Activated naive CD4-positive, alpha-beta T cell treated with anti-CD3 and anti-CD28 coated beads for 36 hours (primary cell): ENCODE data around the gene UBQLN4. TPM values are rescaled to one million over a fixed set of nuclear protein-coding genes. Genes with fewer than 3 reads are reported as not detected.
"Not testable (repeated sequence)": the region's sequence is repeated elsewhere in the genome, so short reads cannot be mapped to it uniquely, and the experiment has no call there.

Experiments
- CTCF ChIA-PET: fragments of 350-600 bp; sonication (Branson Sonifier 250); formaldehyde crosslinking; loops from one replicate; lab custom pipeline; 2021; ENCODE audit warnings: antibody characterized with exemption; lab: Charles Lee
- DNase-seq: peaks from one replicate; pipeline ENCODE4 v3.0.0-alpha.2; 2020
- H3K27ac Mint-ChIP-seq: one replicate; pipeline ENCODE4 v1.8.0; 2021; ENCODE audit warnings: mild to moderate bottlenecking, mixed read lengths
- H3K27me3 Mint-ChIP-seq: one replicate; pipeline ENCODE4 v1.8.0; 2021; ENCODE audit warnings: low read depth, mixed read lengths
- H3K36me3 Mint-ChIP-seq: one replicate; pipeline ENCODE4 v1.8.0; 2021; ENCODE audit warnings: low read depth, mixed read lengths
- H3K4me1 Mint-ChIP-seq: one replicate; pipeline ENCODE4 v1.8.0; 2021; ENCODE audit warnings: low read depth, mixed read lengths
- H3K4me3 Mint-ChIP-seq: one replicate; pipeline ENCODE4 v1.8.0; 2021; ENCODE audit warnings: mild to moderate bottlenecking, moderate library complexity, mixed read lengths
- H3K9me3 Mint-ChIP-seq: one replicate; pipeline ENCODE4 v1.8.0; 2021; ENCODE audit warnings: mixed read lengths
- intact Hi-C: fragments of 100-400 bp; cut with micrococcal nuclease; formaldehyde crosslinking; loops from one replicate; pipeline ENCODE4 v1.15.1; 2023
- total RNA-seq, 2 experiments: library from RNA; stranded (reverse); gene quantifications; one replicate each; pipeline ENCODE4 v1.2.3, GENCODE V29; 2021

Gene UBQLN4
- total RNA-seq, 2 experiments from 2014 or later: 27.1 to 27.4 TPM

- Mint-ChIP-seq H3K27ac (peak within 1 kb of the TSS; percentile 93), H3K36me3 (peaks cover 8% of the 10 kb centered on the region), H3K4me1 (peaks cover 24% of the 10 kb centered on the region), H3K4me3 (peak within 1 kb of the TSS; percentile 92), H3K27me3 (no peaks in the 10 kb centered on the region), H3K9me3 (no peaks in the 10 kb centered on the region)
- intact Hi-C loops: loop anchor here (1.0 to 10.0 kb wide), 14 partner anchors 12 to 746 kb away; partner anchors contain the start of genes CCT3, FDPS, KHDC4 and MEX3A
- CTCF ChIA-PET: interaction anchor here (0.7 kb wide), 1 partner anchor 117 kb away, joined by 3 read pairs; no protein-coding TSS in a partner anchor
- DNase-seq: peak; percentile 98
These were observed 1.1 kb upstream of the UBQLN4 start, which contains the start of gene LAMTOR2 for GRCh38 chr1:156054500-156055280. Gene LAMTOR2, plus strand, starts transcription at chr1:156054782. Its CDS starts 108 bp downstream, at chr1:156054890.

- intact Hi-C loops: loop anchor here (10.0 kb wide), 1 partner anchor 418 kb away; no protein-coding TSS in a partner anchor
- Mint-ChIP-seq H3K27me3 (no peaks in the 10 kb centered on the region), H3K4me1 (peaks cover 24% of the 10 kb centered on the region), H3K9me3 (no peaks in the 10 kb centered on the region), H3K36me3 (peaks cover 10% of the 10 kb centered on the region), H3K4me3 (peak overlapping the region; percentile 89), H3K27ac (peak overlapping the region; percentile 69)
- CTCF ChIA-PET: interaction anchor here (0.5 to 1.3 kb wide), 6 partner anchors 14 to 520 kb away, joined by 3 to 5 read pairs (median 3); partner anchors contain the start of gene SYT11
- peak; percentile 76 for DNase-seq
These were observed 483 bp downstream of the UBQLN4 start for GRCh38 chr1:156052862-156053767.

DNA sequence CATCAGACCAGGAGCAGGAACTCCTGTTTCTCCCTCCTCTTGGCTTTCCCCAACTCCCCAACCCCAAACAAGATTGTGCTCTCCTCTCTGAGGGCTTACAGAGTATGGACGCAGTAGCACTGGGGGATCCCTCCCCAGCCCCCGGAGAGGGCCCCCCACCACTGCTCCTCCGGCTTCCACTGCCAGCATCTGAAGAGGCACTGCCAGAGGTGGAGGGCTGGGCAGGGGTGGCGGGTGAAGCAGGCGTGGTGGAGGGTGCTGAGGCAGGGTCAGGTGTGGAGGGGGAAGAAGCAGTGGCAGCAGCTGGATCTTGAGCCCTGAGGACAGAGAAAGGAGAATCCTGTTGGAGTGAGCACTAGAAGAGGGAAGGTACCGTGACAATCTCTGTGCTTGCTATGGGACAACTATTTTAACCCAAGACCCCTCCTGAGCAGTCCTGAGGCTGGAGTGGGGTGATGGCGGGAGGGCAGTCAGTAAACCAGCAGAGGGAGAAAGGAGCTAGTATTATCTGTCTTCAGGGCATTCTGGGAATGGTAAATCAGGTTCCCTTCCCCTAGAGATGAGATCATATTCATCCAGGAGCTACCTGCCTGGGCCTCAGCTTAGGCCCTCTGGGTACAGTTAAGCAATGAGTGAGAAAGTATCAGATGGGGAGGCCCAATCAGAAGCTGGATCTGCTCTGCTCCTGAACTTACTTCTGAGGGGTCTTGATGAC, 2.4 kb downstream of the UBQLN4 start:
- CTCF ChIA-PET: interaction anchor here (0.9 kb wide), 2 partner anchors 15 to 113 kb away, joined by 3 to 5 read pairs; no protein-coding TSS in a partner anchor
- H3K27me3 Mint-ChIP-seq: no peaks in the 10 kb centered on the region
- no peak for DNase-seq
- no peak overlapping the region for H3K27ac Mint-ChIP-seq
- intact Hi-C loops: loop anchor here (10.0 kb wide), 1 partner anchor 416 kb away; no protein-coding TSS in a partner anchor
- peaks cover 21% of the 10 kb centered on the region for H3K4me1 Mint-ChIP-seq
- H3K9me3 Mint-ChIP-seq: no peaks in the 10 kb centered on the region
- peaks cover 8% of the 10 kb centered on the region for H3K36me3 Mint-ChIP-seq
- H3K4me3 Mint-ChIP-seq: no peak overlapping the region

DNA sequence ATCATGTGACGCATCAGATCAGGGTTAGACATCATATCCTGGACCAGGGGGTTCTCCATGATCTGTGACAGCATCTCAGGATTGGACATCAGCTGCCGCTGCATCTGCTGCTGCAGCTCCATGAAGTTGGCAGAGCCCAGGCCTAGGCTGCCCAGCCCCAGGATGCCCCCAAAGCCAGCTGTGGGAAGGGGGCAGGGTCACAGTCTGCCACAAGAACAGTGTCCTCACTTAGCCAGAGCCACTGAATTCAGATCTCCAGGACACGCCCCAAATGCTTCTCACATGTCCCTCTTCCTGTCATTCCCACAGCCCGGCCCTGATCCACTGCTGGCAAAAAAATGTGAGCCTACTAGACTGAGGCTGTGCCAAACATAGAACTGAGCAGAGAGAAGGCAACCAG, 3.2 kb downstream of the UBQLN4 start:
- no peaks in the 10 kb centered on the region for H3K27me3 Mint-ChIP-seq
- no peak overlapping the region for H3K27ac Mint-ChIP-seq
- CTCF ChIA-PET: interaction anchor here (1.3 kb wide), 1 partner anchor 16 kb away, joined by 4 read pairs; no protein-coding TSS in a partner anchor
- H3K9me3 Mint-ChIP-seq: no peaks in the 10 kb centered on the region
- peaks cover 15% of the 10 kb centered on the region for H3K4me1 Mint-ChIP-seq
- peaks cover 9% of the 10 kb centered on the region for H3K36me3 Mint-ChIP-seq
- no peak overlapping the region for H3K4me3 Mint-ChIP-seq
- intact Hi-C loops: loop anchor here (10.0 kb wide), 1 partner anchor 416 kb away; no protein-coding TSS in a partner anchor
- DNase-seq: no peak

DNA sequence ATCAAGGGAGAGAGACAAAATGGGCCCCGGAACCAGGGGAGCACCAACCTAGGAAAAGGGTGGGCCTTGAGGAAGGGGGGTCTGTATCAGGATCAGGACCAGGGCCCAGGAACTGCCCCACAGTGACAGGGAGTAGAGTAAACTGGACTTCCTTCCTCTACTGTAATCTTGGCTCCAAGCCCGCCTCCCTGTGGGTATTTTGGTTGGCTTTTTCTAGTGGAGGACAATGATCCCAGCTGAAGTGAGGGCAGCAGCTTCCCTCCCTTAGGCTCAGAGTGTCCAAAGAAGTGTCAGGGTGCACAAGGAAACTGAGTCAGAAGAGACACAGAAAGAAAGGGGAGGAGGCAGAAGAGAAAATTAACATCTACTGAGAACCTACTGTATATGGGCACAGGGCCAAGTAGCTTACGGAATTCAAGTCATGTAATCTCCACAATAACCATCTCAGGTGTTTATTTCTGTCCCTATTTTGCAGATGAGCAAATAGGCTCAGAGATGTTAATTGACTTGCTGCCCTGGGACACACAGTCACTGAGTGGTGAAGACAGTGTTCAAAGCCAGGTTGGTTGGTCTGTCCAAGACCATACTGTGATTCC, 4.8 kb downstream of the UBQLN4 start:
- Mint-ChIP-seq H3K36me3 (peaks cover 13% of the 10 kb centered on the region), H3K4me1 (peaks cover 12% of the 10 kb centered on the region), H3K9me3 (no peaks in the 10 kb centered on the region), H3K4me3 (no peak overlapping the region), H3K27me3 (no peaks in the 10 kb centered on the region), H3K27ac (no peak overlapping the region)
- no peak for DNase-seq
- intact Hi-C loops: no loop called here
- CTCF ChIA-PET: no interaction called here

GRCh38 chr1:156045076-156045475, 8.5 kb downstream of the UBQLN4 start:
- H3K27ac Mint-ChIP-seq: no peak overlapping the region
- H3K4me3 Mint-ChIP-seq: no peak overlapping the region
- peaks cover 25% of the 10 kb centered on the region for H3K36me3 Mint-ChIP-seq
- CTCF ChIA-PET: interaction anchor here (0.8 to 1.3 kb wide), 2 partner anchors 37 to 71 kb away, joined by 3 to 4 read pairs; no protein-coding TSS in a partner anchor
- no peaks in the 10 kb centered on the region for H3K4me1 Mint-ChIP-seq
- no peaks in the 10 kb centered on the region for H3K27me3 Mint-ChIP-seq
- no peak for DNase-seq
- no peaks in the 10 kb centered on the region for H3K9me3 Mint-ChIP-seq
- intact Hi-C loops: no loop called here

DNA sequence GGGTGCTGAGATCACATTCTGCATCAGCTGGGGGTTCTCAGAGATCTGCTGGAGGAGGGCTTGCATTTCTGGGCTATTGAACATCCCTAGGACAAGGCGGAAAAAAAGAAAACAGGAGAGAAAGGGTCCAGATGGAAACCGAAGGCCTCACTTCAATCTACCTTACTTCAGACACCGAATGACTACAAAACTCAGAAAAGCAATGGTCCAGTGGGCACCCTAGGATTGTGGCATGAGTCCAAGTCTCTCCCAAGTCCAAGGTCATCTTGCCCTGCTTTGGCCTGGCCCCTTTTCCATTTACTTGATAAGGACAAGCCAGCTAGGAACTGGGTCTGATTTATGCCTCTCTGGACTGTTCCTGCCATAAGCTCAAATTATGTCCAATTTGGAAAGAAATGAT, 10.8 kb downstream of the UBQLN4 start:
- H3K4me1 Mint-ChIP-seq: no peaks in the 10 kb centered on the region
- no peak overlapping the region for H3K4me3 Mint-ChIP-seq
- no peaks in the 10 kb centered on the region for H3K9me3 Mint-ChIP-seq
- CTCF ChIA-PET: no interaction called here
- intact Hi-C loops: no loop called here
- no peaks in the 10 kb centered on the region for H3K27me3 Mint-ChIP-seq
- no peak for DNase-seq
- peaks cover 21% of the 10 kb centered on the region for H3K36me3 Mint-ChIP-seq
- no peak overlapping the region for H3K27ac Mint-ChIP-seq

- intact Hi-C loops, H3K27ac Mint-ChIP-seq, H3K4me3 Mint-ChIP-seq, CTCF ChIA-PET, DNase-seq, H3K4me1 Mint-ChIP-seq, H3K36me3 Mint-ChIP-seq, H3K9me3 Mint-ChIP-seq, H3K27me3 Mint-ChIP-seq: not testable (repeated sequence)
These were observed 18.6 kb downstream of the UBQLN4 start for GRCh38 chr1:156034991-156035390.

DNA sequence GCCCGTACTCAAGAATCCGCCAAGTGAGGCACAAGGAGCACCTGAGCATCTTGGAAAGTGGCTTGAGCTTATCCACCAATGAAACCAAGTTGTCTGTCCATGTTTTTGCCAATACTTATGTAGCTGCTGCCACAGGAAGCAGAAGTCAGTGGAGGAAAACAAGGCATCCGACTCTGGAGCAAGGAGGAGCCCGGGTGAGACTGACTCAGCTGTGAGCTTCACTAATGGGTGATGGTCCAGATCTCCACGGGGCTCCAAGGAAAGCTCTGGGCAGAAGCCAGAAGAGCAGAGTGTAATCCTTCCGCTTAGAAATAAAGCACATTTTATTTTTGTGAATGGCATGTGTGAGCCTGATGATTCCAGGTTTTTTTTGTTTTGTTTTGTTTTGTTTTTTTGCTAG, 20.6 kb downstream of the UBQLN4 start:
- intact Hi-C loops: no loop called here
- Mint-ChIP-seq H3K4me3 (no peak overlapping the region), H3K9me3 (no peaks in the 10 kb centered on the region), H3K4me1 (no peaks in the 10 kb centered on the region), H3K36me3 (peaks cover under 1% of the 10 kb centered on the region), H3K27ac (no peak overlapping the region), H3K27me3 (no peaks in the 10 kb centered on the region)
- CTCF ChIA-PET: interaction anchor here (0.8 kb wide), 1 partner anchor 99 kb away, joined by 4 read pairs; no protein-coding TSS in a partner anchor
- DNase-seq: no peak

DNA sequence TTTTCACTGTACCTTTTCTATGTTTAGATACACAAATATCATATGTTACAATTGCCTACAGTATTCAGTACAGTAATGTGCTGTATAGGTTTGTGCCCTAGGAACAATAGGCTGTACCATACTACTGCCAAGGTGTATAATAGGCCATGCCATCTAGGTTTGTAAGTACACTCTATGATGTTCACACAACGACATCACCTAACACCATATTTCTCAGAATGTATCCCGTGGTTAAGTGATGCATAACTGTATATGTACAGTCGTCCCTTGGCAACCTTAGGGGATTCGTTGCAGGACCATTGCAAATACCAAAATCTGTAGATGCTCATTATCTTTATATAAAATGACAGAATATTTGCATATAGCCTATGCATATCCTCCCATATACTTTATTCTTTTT, 27.0 kb downstream of the UBQLN4 start:
- CTCF ChIA-PET: interaction anchor here (1.2 to 2.5 kb wide), 2 partner anchors 33 to 39 kb away, joined by 4 to 13 read pairs; no protein-coding TSS in a partner anchor
- Mint-ChIP-seq H3K9me3 (no peaks in the 10 kb centered on the region), H3K4me3 (no peak overlapping the region), H3K27me3 (no peaks in the 10 kb centered on the region), H3K4me1 (peaks cover 4% of the 10 kb centered on the region), H3K36me3 (no peaks in the 10 kb centered on the region), H3K27ac (no peak overlapping the region)
- no peak for DNase-seq
- intact Hi-C loops: loop anchor here (1.0 kb wide), 1 partner anchor 40 kb away; no protein-coding TSS in a partner anchor

DNA sequence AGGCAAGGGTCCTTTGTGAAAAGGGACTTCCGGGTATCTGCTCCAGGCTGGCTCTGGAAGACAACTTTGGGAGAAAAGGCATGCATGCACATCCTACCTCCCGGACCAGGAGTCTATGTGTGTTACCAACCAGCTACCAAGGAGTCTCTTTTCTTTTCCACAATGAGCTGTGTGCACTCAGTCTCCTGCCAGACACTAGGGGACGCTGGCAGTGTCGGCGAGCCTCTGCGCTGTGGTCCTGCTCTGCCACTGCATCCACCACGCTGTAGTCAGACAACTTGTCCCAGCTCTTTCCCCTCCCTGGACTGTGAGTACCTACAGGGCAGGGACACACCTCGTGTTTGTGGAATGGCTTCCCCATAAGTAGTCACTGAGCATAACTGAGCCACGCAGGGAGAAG, 27.7 kb downstream of the UBQLN4 start:
- intact Hi-C loops: loop anchor here (1.0 kb wide), 1 partner anchor 40 kb away; no protein-coding TSS in a partner anchor
- Mint-ChIP-seq H3K4me1 (peaks cover 7% of the 10 kb centered on the region), H3K36me3 (no peaks in the 10 kb centered on the region), H3K27ac (no peak overlapping the region), H3K9me3 (no peaks in the 10 kb centered on the region), H3K4me3 (no peak overlapping the region), H3K27me3 (no peaks in the 10 kb centered on the region)
- peak; percentile 59 for DNase-seq
- CTCF ChIA-PET: interaction anchor here (0.6 to 2.5 kb wide), 4 partner anchors 10 to 255 kb away, joined by 3 to 13 read pairs (median 4); no protein-coding TSS in a partner anchor
